G401.6 (cell line): ENCODE data around the gene OGN.

Source experiments
- FAIRE-seq: peaks from 2 replicates; lab custom pipeline; 2012; peaks lifted over from hg19 to GRCh38; lab: Jason Lieb, UNC

Gene OGN

DNA sequence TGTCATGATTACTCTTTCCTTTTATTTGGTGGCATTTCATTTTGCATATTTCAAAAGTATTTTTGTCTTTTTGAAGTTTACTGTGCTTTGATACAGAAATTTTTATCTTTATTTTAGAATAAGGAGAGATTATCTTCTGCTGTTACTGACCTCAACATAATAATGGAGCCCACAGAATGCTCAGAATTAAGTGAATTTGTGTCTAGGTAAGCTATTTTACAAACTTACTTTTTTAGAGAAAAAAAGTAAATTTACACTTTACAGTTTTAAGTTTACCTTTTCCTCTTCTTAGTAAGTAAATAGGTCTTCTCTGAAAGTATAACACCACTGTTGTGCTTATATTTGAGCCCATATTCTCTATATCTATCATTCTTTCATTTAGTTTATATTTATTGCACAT is 58.8 kb downstream of the OGN start:
- FAIRE-seq = no peak

DNA sequence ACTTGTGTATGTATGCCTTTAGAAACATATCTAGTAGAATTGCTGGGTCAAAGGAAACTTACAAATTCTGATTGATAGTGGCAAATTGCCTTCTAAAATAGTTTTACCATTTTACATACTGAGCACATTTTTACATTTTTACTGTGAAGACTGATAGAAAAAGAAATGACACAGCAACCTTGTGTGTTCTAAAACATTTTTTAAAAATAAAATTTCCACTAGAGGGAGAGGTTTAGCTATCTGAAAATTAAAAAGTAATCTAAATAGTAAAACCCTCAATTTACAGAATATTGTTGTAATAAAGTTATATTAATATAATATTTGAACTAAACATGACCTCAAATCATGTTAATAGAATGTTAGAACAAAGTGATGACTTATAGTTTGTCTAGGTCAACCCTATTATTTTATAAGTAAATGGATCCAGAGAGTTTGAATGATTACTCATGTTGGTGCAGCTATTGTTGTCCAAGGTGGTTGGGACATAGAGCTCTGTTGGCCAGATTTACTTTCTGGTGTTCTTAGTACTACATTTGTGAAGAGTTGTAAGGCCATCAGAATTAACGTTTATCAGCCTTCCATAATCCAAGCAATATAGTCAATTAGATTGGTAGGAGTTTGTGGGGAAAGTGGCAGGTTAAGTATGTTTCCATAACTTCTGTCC is 61.4 kb downstream of the OGN start:
- peak; percentile 33 for FAIRE-seq

DNA sequence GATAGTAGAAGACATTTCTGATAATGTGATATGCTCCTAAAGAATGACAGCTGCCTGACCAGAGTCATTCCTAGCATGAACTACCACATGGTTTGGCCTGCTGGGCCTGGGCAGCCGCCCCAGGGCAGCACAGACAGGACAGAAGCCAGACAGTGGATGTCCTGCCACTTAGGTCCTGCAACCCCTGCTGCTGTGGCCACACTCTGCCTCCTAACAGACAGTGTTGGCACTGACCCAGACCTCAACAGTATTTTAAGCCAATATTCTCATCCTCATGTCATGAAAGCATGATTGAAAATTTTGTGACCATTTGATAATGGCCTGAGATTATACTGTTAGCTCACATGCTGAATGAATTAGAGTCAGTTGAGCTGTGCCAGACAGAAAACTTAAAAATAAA is 62.8 kb downstream of the OGN start:
- FAIRE-seq = no peak

DNA sequence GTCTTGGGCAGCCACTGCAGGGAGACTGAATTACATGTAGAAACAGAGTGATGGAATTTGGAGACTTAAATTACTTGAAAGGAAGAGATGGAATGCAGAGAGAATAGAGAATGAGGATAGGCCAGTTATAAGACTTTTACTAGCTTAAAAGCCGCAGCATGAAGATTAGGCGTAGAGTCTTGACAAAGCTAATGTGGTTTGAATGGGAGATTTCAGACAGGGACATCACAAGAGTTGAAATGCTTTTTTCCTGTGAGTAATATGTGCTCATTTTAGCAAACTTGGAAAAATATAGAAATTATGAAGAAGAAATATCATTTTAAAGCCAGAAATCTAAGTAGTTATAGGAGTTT is 71.1 kb downstream of the OGN start:
- no peak for FAIRE-seq
